H1 (cell line): Measurements from ENCODE around the gene ANAPC1.
"Not testable (repeated sequence)": the region's sequence is repeated elsewhere in the genome, so short reads cannot be mapped to it uniquely, and the experiment has no call there.

Experiments
- BACH1 ChIP-seq: IDR thresholded peaks from 2 replicates; pipeline ENCODE4 v1.6.1; 2012; ENCODE audit warnings: low read length, improper control_type of control experiment
- CHD2 ChIP-seq: IDR thresholded peaks from 2 replicates; pipeline ENCODE4 v1.6.1; 2012; ENCODE audit warnings: low read length, improper control_type of control experiment
- EGR1 ChIP-seq: IDR thresholded peaks from 2 replicates; pipeline ENCODE4 v1.6.1; 2011; ENCODE audit warnings: low read depth, low read length, borderline replicate concordance
- EP300 ChIP-seq, 2 experiments: IDR thresholded peaks; 1 replicate in 1 of 2; 2 replicates in 1 of 2; pipeline ENCODE4 v1.6.1; 2011 to 2012; ENCODE audit warnings: low read depth in 2 of 2, low read length in 2 of 2, mild to moderate bottlenecking in 2 of 2, borderline replicate concordance in 1 of 2, inconsistent platforms in 1 of 2, moderate library complexity in 1 of 2
- PHF8 ChIP-seq: fragments of 200-600 bp; sonication (generic); conservative IDR thresholded peaks from 2 replicates; pipeline ENCODE4 v1.7.1; 2012; ENCODE audit warnings: low read depth, mild to moderate bottlenecking, inconsistent platforms, low read length, moderate library complexity
- POLR2A ChIP-seq, 2 experiments: IDR thresholded peaks; 1 replicate in 1 of 2; 2 replicates in 1 of 2; pipeline ENCODE4 v1.6.1; 2011; ENCODE audit warnings: low read depth in 2 of 2, low read length in 2 of 2, mild to moderate bottlenecking in 2 of 2; ENCODE audit errors: control extremely low read depth in 1 of 2
- SIN3A ChIP-seq, 2 experiments: IDR thresholded peaks in 1 of 2; conservative IDR thresholded peaks in 1 of 2; 2 replicates each; pipeline ENCODE4 v1.6.1; 2011 to 2012; ENCODE audit warnings: low read length in 2 of 2, improper control_type of control experiment in 1 of 2, low read depth in 1 of 2, mild to moderate bottlenecking in 1 of 2
- TAF7 ChIP-seq: optimal IDR thresholded peaks from 2 replicates; pipeline ENCODE3; 2011; ENCODE audit warnings: low read depth, mild to moderate bottlenecking, inconsistent platforms, low read length, moderate library complexity, borderline replicate concordance
- USF2 ChIP-seq: IDR thresholded peaks from 2 replicates; pipeline ENCODE4 v1.6.1; 2011; ENCODE audit warnings: low read length, improper control_type of control experiment
- YY1 ChIP-seq: IDR thresholded peaks from 2 replicates; pipeline ENCODE4 v1.6.1; 2011; ENCODE audit warnings: low read depth, mild to moderate bottlenecking, low read length
- TF ChIP-seq, protein P1 (sequence below), 3 experiments: IDR thresholded peaks; 1 replicate in 2 of 3; 2 replicates in 1 of 3; pipeline versions ENCODE4 v1.5.1 to v1.6.1; 2011; ENCODE audit warnings: low read length in 3 of 3, mild to moderate bottlenecking in 3 of 3, inconsistent platforms in 2 of 3, low read depth in 1 of 3, moderate library complexity in 1 of 3; ENCODE audit not compliant: insufficient read depth in 1 of 3; ENCODE audit errors: control extremely low read depth in 1 of 3

DNA sequence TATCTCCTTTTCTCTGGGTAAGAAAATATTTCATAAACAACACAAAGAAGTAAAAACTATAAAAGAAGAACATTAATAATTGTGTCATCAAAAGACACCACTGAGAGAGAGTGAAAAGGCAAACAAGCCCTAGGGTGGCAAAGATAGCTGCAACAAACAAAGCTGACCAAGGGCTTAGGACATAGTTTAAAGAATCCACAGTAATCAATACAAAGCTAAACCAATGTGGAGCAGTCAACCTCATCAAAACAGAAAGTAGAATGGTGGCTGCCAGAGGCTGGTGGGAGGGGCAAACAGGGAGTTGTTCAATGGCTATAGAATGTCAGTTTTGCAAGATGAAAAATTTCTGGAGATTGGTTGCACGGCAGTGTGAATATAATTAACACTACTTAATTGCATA, 93.4 kb downstream of the ANAPC1 start:
- not testable (repeated sequence) for TF ChIP-seq SIN3A (conservative IDR thresholded peaks at IDR 0.05 in 1 of 2, IDR thresholded peaks at IDR 0.05 in 1 of 2; ENCODE audit: low read depth in 1 of 2, low read length in 2 of 2); BACH1; POLR2A (IDR thresholded peaks at IDR 0.05; ENCODE audit: control extremely low read depth in 1 of 2, low read depth in 2 of 2, low read length in 2 of 2); PHF8; EGR1; USF2; TAF7; YY1; CHD2; EP300 (IDR thresholded peaks at IDR 0.05; ENCODE audit: borderline replicate concordance in 1 of 2, low read depth in 2 of 2, low read length in 2 of 2)
- TF ChIP-seq, protein P1, sequence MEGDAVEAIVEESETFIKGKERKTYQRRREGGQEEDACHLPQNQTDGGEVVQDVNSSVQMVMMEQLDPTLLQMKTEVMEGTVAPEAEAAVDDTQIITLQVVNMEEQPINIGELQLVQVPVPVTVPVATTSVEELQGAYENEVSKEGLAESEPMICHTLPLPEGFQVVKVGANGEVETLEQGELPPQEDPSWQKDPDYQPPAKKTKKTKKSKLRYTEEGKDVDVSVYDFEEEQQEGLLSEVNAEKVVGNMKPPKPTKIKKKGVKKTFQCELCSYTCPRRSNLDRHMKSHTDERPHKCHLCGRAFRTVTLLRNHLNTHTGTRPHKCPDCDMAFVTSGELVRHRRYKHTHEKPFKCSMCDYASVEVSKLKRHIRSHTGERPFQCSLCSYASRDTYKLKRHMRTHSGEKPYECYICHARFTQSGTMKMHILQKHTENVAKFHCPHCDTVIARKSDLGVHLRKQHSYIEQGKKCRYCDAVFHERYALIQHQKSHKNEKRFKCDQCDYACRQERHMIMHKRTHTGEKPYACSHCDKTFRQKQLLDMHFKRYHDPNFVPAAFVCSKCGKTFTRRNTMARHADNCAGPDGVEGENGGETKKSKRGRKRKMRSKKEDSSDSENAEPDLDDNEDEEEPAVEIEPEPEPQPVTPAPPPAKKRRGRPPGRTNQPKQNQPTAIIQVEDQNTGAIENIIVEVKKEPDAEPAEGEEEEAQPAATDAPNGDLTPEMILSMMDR (IDR thresholded peaks at IDR 0.05; ENCODE audit: control extremely low read depth in 1 of 3, insufficient read depth in 1 of 3, low read depth in 1 of 3, low read length in 3 of 3): not testable (repeated sequence)
